ENCODE results near the gene NPNT.

The NPNT gene

GRCh38 chr4:105952591-105952990 is 57.3 kb downstream of the NPNT start:
- DNase-seq (ENCODE audit: low read depth), result no peak
- H3K4me3 ChIP-seq (ENCODE audit: low read length), result no peak overlapping the region
- TF ChIP-seq, protein P1, sequence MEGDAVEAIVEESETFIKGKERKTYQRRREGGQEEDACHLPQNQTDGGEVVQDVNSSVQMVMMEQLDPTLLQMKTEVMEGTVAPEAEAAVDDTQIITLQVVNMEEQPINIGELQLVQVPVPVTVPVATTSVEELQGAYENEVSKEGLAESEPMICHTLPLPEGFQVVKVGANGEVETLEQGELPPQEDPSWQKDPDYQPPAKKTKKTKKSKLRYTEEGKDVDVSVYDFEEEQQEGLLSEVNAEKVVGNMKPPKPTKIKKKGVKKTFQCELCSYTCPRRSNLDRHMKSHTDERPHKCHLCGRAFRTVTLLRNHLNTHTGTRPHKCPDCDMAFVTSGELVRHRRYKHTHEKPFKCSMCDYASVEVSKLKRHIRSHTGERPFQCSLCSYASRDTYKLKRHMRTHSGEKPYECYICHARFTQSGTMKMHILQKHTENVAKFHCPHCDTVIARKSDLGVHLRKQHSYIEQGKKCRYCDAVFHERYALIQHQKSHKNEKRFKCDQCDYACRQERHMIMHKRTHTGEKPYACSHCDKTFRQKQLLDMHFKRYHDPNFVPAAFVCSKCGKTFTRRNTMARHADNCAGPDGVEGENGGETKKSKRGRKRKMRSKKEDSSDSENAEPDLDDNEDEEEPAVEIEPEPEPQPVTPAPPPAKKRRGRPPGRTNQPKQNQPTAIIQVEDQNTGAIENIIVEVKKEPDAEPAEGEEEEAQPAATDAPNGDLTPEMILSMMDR (conservative IDR thresholded peaks at IDR 0.05; ENCODE audit: low read depth, low read length), result no peak

DNA sequence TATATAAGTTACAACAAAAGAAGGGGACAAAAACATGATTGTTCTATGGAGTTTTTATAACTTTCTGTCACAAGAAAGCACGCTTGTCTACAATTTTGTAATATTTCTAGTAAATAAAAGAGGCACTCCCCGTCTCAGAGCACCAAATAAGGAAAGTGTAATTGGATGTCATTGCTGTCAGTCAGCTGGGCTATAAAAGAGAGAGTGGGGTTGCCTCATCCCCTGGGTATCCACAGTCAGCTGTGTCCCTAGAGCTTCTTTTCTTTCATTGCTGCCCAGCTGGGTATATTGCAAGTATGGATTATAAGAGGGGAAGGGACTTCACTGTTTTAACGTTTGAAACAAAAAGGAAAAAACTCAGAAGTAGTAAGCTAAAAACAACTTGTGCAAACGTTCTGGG is 61.3 kb downstream of the NPNT start:
- no peak for DNase-seq (ENCODE audit: low read depth)
- no peak overlapping the region for H3K4me3 ChIP-seq (ENCODE audit: low read length)
- TF ChIP-seq, protein P1 (conservative IDR thresholded peaks at IDR 0.05; ENCODE audit: low read depth, low read length), result no peak

GRCh38 chr4:105957680-105958079 is 62.4 kb downstream of the NPNT start:
- no peak for DNase-seq (ENCODE audit: low read depth)

GRCh38 chr4:105963461-105964400 is 68.5 kb downstream of the NPNT start:
- TF ChIP-seq, protein P1 (conservative IDR thresholded peaks at IDR 0.05; ENCODE audit: low read depth, low read length), result no peak
- DNase-seq (ENCODE audit: low read depth), result peak; percentile 53
- no peak overlapping the region for H3K4me3 ChIP-seq (ENCODE audit: low read length)

More at GRCh38 chr4:105957680-105958079, 62.4 kb downstream of the NPNT start:
- no peak overlapping the region for H3K4me3 ChIP-seq (ENCODE audit: low read length)
- TF ChIP-seq, protein P1 (conservative IDR thresholded peaks at IDR 0.05; ENCODE audit: low read depth, low read length), result no peak

DNA sequence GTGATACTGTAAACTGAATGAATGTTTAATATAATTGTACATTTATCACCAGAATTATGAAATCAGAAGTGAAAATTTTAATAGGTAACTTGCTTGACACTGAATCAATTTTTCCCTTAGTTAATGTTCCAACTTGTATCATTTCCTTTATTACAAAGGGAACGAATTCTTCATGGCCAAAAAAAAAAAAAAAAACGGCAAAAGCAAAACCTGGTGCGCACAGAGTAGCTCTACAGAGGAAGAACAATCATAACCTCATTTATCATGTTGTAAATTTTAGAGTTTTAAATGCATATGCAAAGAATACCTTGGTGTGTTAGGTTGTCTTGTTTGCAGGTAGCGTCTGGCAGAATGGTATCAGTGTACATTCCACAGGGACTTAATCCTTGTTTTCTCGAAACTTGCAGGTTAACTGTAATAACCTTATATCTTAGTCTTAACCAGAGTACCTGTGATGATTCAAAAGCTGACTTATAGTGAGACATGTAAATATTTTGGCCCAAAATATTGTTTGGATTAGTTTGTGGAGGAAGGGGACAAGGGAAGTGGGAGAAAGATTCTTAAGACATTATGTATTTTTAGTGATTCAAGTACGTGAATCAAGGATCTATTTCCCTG is 70.0 kb downstream of the NPNT start:
- TF ChIP-seq, protein P1 (conservative IDR thresholded peaks at IDR 0.05; ENCODE audit: low read depth, low read length), result no peak
- DNase-seq (ENCODE audit: low read depth), result no peak

DNA sequence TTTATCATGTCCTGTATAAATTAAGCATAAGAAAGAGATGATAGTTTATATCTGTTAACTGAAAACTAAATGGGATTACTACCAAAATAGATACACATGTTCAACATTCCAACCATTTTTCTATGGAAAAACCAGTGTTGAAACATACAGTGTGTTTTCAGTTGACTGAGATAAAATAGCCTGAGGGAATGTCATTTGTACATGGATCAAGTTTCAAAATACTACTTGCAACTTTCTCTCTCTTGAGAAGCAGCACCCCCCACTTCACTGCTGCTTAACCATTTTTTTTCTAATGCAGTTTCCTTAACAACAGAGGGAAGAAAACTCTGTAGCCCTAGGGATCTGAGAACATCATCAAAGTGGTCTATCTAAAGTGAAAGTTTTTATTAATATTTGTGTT is 70.8 kb downstream of the NPNT start:
- DNase-seq (ENCODE audit: low read depth), result no peak
- no peak overlapping the region for H3K4me3 ChIP-seq (ENCODE audit: low read length)
- TF ChIP-seq, protein P1 (conservative IDR thresholded peaks at IDR 0.05; ENCODE audit: low read depth, low read length), result no peak

More for the DNA sequence above, 70.0 kb downstream of the NPNT start:
- no peak overlapping the region for H3K4me3 ChIP-seq (ENCODE audit: low read length)

Data from retinal pigment epithelial cell (primary cell).